NCI-H226 (cell line): ENCODE data around the gene TAOK3.
"Not testable (repeated sequence)": the region's sequence is repeated elsewhere in the genome, so short reads cannot be mapped to it uniquely, and the experiment has no call there.

ENCODE experiments used
- DNase-seq: peaks from one replicate; pipeline ENCODE4 v3.0.0-alpha.2; 2015

TAOK3 gene

DNA sequence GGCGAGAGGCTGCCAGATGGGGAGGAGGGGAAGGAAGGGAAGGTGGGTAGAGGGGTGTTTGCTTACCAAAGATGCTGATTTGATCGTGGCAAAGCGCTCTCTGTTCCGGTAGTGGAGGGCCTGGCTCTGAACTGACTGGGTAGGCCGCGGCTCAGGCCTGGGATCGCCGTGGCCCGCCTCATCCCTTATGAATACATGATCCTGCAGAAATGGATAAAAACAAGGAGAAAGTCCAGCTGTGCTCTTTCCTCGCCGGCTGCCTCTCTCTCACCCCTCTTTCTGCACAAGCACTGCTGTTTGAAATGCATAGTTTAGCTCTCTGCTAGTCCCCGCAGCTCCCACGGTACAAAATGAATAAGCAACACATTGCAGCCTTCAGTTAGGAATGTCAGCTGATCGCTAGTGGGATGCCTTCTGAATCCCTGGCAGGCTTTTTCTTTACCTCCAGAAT lies 182.9 kb downstream of the TAOK3 start:
- no peak for DNase-seq

DNA sequence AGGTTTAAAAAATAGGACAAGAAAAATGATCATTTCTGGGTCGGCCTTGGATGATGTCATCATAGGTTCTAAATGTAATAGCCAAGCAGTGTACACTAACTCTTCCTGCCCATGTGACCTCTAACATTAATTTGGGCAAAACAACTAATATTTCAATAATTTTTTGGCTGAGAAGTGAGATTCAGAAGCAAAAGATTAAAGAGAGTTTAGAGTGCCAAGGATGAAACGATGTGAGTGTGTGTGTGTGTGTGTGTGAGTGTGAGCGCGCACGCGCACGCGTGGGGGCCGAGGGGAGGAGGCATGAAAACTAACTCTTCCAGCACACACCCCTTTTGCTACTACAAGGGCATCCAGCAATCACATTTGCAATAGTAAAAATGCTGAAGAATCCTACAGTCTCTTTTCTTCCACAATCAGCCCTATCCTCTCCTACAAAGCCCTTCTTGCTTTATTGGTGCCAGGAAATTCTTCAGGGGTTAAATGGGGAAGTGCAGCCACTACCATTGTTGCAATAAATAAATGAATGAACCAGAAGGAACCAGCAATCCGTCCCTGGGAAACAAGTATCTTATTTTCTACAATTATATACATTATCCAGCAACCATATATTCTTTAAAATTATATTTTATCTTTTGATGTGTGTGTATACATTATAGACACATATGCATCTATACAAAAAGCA lies 183.9 kb downstream of the TAOK3 start:
- DNase-seq: no peak

DNA sequence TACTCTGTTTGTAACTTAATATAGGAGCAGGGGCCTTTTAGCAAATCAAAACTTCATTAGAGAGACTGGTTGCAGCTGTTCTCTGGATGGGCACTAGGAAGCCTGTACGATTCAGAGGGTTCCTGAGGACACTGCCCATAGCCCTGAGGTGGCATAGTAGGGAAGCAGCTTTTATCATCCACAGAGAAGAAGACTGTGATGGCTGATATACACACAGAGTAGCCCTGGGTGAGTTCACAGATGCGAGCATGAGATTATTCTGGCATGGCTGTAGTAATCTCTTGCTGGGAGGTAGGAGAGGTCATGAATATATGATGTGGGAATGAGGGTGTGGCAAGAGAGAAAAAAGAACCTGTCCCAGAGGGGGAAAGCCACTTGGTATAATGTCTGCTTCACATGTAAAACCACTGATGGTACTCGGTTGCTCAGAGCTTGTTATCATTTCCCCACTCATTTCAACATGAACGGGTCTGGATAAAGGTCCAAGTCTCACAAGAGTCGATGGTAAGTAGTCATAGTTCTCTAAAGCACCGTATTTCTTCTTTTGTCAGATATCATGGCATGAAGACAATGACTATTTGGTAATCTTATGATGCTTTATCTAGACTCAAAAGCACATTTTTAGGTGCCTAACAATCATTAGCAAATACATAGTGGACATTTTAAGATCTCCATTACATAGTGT lies 184.8 kb downstream of the TAOK3 start:
- no peak for DNase-seq

DNA sequence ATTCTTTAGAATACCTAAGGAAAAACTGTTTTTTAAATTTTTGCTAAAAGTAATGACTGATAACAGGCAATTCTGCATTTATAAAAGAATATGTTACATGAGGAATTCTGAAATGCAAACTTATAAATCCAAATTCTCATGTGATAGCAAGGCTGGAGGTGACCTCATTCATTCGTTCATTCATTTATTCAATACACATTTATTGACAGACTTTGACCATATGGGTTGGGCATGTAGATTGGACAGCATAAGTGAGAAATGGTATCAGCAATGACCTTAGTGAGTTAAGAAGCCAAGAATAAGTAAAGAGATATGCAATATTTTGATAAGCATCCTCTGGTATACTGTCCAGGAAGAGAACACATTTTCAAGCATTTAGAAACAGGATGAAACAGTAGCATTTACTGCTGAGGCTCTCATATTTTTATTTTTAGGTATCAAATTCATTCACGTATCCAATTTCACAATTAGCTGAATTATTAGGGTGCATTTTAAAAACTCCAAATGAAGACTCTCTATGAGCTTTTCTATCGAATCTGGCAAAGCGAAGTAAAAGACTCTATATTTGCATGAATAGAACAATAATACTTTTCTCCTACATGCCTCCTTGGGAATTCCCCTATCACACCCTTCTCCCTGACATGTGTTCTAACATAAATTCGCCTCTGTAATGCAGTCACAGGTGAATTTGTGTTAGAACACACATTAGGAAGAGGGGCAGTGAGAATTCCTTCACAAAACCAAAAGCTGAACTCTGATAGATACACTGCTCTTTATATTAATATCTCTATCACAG lies 186.9 kb downstream of the TAOK3 start:
- DNase-seq: no peak

DNA sequence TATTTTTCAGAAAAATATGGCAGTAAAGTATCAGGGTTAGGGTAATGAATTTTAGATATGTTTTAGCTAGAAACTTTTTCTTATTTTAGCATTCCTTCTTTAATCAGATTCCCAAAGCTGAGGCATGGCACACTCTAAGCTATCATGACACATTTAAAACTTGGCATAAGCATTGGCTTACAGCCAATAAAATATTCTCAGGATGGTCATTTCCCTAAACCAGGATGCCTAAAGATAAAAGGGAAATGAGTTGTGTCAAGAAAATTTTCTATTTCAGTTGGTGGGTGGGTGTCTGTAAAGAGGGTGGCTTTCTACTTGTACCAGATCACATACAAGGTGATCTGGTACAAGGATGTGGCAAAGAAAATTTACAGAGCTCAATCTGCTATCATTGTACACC lies 189.0 kb downstream of the TAOK3 start:
- DNase-seq: peak; percentile 25

DNA sequence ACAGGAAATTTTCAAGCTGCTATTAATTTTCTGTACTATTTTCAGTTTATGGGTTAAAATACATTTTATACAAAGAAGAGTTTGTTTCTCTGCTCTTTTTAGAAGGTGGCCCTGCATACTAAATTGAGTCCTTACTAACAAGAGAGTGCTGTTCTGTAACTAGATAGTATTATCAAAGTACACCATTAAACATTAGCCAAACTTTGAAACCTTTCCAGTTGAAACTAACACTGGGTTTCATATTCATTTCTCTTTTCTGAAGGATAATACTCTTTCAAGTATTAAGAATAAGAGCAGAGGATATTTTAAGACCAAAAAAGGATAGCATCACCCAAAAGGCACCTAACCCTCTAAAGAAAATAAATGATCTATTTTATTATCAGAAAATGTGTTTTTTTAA lies 189.6 kb downstream of the TAOK3 start:
- no peak for DNase-seq

DNA sequence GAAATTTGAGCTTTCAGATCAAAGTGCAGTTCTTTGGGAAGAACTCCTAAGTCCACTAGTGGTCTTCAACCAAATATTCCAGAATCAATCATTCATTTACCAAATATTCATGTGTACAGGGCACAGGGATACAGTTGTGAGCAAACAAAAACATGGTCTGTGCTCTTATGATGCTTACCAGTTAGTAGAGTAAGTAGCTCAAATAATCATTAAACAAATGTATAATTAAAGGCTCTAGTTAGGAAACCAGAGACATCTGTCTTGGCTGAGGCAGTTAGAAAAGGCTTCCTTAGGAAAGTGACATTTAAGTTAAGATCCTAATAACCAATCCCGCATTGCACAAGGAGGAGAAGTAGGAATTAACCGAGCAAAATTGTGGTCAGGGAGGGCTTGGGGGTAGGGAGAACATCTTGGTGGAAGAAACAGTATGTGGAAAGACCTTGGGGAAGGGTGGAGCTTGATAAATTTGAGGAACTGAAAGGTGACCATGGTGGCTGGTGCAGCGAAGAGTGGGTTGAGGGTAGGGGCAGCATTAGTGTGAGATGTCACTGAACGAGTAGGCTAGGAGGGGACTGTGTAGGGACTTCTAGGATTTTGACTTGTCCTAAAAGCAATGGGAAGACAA lies 196.8 kb downstream of the TAOK3 start:
- DNase-seq: no peak

DNA sequence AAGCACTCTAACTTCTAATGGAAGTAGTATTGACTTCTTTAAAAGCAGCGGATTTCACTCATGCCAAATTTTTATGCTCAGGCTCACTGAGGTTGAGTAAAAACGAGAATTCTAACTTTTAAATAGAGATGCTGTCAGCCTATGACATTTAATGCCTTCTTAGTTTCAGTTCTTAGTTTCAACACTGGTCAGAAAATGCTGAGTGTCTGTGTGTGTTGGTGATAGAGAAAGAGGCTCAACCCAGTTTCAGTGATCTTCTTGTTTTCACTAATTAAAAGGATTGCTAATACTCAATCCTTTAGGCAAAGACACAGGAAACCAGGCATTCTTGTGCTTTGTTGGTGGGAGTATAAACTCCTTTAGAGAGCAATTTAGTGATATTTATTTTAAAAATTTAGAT lies 205.8 kb downstream of the TAOK3 start:
- DNase-seq: no peak

DNA sequence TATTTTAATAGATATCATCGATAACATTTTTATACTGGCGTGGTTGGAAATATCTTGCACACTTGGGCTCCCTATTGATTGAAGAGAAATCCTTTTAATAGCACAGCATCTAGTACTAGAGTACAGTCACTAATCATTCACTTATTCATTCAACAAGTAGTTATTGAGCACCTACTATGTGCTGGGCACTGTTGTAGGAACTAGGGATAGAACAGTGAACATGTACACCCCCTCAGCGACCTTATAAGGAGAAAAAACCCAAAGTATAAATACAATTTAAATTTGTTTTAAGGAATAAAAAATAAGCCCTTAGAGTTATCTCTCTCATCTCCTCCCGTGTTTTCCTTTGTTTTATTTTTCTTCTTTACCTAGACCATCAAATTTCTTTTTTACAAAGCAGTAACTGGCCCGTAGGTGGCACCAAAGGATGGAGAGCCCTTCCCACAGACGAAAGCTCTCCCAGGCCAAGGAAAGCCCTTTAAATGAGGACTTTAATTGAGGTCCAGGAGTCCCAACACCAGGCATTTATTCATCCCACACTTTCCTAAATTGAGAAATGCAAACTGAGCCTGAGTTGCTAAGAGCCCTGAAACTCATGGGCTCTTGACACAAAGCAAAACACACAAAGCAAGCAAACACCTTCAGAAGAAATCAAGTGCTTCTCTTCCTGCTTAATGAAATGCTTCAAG lies 207.8 kb downstream of the TAOK3 start:
- peak; percentile 5 for DNase-seq

DNA sequence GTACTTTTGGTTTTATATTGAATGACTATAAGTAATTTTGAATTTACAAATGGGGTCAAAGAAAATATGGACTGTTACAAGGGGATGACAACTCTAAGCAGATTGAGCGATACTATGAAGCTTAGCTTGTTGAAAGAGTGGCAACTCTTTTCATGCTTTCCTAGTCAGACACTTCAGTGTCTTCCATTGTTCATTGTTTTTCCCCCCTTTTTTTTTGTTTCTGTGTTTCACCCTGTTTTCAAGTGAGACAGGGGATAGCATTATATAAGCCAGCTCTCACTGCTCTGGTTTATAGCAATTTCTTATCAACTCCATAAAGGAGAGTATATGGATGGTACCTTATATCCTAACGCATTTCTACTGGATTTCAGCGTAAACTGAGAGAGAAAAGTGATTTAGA lies 212.2 kb downstream of the TAOK3 start:
- DNase-seq: no peak

DNA sequence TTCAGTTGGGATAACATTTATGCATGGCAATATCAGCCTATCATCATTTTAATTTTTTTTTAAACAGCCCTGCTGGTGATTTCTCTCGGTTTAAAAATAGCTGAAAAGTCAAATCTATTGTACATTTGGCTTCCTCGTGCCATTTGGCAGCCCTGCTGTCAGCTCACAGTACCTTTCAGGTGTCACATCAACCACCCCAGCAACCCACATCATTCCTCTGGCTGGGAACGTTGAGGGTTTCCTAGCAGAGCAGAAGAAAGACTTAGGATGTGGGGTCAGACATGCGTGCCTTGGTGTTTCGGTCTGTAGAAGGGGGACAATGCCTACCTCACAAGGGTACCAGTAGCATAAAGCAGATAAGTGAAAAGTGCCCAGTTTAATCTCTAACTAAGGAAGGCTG lies 221.0 kb downstream of the TAOK3 start:
- DNase-seq: no peak

DNA sequence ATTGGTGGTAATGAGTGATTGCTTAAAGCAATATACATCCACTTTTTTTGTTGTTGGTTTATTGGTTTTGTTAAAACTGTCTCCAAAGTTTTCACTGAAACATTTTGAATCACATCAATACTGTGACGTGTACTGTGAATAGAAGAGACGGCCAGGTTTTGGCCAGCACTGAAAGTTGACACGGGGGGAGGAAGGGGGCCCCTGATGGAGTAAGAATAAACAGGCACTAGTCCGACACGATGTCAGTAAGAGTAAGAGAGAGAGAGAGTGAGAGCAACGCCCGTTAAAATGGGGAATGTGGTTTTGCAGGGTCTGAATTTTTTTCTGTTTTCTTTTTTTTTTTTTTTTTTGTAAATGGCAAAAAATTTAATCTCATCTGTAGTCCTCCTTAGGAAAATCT lies 222.1 kb downstream of the TAOK3 start:
- DNase-seq: no peak

DNA sequence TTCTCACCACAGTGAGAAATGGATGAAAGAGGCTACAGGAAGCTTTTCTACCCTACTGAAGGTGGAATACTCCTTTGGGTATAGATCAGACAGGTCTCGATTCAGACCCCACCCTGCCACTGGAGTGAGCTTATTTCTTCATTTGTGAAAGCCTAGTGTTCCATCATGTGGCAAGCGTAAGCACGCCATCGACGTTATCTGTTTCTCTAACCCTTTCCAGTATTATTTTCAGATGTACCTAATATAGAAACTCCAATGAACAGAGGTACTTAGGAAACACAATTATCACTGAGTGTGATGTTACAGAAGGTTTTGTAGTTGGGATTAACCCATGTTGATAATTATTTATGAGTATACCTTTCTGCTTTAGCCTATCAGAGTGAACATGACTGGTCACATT lies 224.4 kb downstream of the TAOK3 start:
- no peak for DNase-seq

DNA sequence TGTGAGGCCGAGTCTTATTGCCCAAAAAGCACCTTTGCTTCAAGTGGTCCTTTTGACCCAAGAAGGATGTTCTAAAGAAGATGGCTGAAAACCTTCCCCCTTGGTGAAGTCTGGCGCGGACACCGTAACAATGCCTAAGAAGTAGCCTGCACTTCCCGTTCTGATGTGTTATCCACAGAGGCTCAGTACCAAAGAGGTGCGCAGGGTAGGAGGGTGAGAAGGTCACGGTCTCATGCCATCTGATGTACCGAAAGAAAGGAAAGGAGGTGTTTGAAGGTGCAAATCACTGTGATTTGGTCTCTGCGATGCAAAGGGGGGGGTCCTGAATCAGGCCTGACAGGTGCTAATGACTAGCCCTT lies 226.9 kb downstream of the TAOK3 start:
- DNase-seq: no peak

DNA sequence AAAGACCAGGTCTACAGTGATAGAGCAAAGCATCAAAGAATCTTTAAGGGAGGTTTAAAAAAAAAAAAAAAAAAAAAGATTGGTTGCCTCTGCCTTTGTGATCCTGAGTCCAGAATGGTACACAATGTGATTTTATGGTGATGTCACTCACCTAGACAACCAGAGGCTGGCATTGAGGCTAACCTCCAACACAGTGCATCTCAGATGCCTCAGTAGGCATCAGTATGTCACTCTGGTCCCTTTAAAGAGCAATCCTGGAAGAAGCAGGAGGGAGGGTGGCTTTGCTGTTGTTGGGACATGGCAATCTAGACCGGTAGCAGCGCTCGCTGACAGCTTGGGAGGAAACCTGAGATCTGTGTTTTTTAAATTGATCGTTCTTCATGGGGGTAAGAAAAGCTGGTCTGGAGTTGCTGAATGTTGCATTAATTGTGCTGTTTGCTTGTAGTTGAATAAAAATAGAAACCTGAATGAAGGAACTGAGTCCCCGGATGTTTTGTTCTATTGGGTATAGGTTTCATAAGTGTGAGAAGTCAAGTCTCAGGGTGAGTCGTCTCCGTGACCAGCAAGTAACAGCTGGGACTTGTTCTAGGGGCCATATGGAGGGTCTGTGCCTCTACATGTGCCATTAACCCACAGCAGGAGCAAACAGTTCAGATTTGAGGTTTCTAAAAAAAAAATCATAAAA lies 227.5 kb downstream of the TAOK3 start:
- no peak for DNase-seq

DNA sequence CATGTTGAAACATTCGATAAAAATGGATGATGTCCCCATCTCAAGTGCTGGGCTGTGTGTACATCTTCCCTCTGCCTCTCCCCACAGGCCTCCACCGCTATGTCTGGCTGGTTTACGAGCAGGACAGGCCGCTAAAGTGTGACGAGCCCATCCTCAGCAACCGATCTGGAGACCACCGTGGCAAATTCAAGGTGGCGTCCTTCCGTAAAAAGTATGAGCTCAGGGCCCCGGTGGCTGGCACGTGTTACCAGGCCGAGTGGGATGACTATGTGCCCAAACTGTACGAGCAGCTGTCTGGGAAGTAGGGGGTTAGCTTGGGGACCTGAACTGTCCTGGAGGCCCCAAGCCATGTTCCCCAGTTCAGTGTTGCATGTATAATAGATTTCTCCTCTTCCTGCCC lies 228.2 kb downstream of the TAOK3 start:
- no peak for DNase-seq

DNA sequence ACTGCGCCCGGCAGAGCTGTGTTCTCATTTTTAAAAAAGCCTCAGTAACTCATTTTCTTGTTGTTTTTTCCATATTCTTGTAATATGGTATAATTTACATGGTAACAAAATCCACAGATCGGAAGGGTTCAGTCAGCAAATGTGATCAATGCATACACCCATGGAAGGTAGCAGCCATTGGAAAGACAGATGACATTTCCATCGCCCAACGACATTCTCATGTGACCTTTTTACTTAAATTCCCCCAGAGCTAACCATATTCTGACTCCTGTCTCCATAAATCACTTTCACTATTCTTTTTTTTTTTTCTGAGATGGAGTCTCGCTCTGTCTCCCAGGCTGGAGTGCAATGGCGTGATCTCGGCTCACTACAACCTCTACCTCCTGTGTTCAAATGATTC lies 231.9 kb downstream of the TAOK3 start:
- no peak for DNase-seq

DNA sequence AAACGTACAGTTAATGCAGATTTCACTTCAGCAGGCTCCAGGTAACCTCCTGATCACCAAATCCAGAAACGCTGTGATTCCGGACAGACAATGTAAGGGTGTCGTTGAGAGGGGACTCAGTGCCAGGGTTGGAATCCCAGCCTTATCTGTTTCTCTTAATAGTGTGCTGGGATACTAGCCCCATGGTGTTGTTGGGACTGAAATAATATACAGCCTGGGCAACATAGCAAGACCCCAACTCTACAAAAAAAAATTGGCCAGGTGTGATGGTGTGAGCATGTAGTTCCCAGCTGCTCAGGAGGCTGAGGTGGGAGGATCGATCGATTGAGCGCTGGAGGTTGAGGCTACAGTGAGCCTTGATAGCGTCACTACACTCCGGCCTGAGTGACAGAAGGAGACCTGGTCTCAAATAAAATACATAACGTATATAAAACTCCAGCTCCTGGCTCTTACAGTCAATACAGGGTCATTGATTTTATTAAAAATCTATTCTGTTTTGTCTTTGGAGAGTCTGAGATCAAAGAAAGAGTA lies 235.5 kb downstream of the TAOK3 start:
- DNase-seq: no peak

DNA sequence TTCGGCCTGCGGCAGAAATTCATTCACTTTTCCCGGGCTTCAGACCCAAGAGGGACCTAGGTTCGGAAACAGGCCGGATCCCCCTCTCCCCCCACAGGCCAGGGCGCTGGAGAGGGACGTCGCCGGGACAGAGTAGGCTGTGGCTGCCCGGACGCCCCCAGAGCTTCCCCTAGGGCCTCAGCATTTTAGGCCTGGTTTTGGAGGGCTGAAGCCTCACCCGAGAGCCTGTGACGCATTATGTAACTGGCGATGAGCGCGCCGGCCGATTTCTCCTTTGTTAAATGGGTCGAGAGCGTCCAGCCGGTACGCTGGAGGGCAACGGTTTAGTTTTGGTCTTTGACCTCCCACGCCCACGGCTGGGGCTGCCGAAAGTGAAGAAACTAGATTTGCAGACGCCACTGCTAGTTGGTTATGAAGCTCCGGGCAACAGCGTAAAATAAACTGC lies 236.1 kb downstream of the TAOK3 start:
- DNase-seq: no peak

DNA sequence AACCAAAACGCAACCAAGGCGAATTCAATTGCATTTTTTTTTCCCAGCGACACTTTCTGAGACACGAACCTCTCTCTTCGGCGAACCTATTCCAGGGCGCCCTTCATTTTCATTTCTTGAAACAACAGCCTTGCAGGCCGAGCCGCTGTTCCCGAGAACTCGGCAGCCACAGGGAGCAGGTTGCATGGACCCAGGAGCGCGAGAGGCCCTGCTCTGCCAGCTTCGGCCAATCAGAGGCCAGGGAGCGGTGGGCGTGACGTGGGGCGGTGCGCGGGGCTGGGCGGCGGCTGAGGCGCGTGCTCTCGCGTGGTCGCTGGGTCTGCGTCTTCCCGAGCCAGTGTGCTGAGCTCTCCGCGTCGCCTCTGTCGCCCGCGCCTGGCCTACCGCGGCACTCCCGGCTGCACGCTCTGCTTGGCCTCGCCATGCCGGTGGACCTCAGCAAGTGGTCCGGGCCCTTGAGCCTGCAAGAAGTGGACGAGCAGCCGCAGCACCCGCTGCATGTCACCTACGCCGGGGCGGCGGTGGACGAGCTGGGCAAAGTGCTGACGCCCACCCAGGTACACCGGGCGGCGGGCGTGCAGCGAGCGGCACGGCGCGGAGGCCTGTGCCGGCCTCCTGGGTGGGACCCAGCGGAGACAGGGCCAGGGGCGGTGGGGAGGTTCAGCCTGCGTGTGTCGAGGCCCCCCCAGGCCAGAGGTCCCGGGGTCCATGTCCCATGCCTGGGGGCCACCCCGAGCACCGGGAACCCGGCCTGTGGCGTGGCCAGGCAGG lies 236.7 kb downstream of the TAOK3 start, which contains the start of gene PEBP1:
Gene PEBP1, plus strand, starts transcription at position 337 of the 771 bp plus-strand sequence. Its CDS starts 86 bp downstream, at position 423.
- peak; percentile 88 for DNase-seq

DNA sequence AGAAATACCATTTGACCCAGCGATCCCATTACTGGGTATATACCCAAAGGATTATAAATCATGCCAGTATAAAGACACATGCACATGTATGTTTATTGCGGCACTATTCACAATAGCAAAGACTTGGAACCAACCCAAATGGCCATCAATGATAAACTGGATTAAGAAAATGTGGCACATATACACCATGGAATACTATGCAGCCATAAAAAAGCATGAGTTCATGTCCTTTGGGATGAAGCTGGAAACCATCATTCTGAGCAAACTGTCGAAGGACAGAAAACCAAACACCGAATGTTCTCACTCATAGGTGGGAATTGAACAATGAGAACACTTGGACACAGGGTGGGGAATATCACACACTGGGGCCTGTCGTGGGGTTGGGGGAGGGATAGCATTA lies 243.3 kb downstream of the TAOK3 start:
- DNase-seq: not testable (repeated sequence)
